HG02759 (cell line): ENCODE results near the gene INO80C.

Experiments
- ATAC-seq: cut with Tn5 transposase; IDR thresholded peaks from one replicate; pipeline ENCODE4 v1.9.1; 2021; ENCODE audit warnings: mild to moderate bottlenecking, moderate library complexity; ENCODE audit not compliant: unreplicated experiment

INO80C gene

DNA sequence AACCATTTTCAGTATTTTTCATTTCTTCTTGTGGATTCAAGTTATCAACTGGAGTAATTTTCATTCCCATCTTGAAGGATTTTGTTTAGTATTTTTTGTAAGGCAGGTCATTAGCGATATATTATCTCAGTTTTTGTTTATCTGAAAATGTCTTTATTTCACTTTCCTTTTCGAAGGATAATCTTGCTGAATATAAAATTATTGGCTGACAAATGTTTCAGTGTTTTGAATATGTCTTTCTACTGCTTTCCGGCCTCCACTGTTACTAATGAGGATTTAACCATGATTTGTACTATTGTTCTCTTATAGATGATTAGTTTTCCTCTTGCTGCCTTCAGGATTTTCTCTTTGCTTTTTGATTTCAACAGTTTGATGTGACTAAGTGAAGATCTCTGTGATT is 62.4 kb downstream of the INO80C start:
- no peak for ATAC-seq

DNA sequence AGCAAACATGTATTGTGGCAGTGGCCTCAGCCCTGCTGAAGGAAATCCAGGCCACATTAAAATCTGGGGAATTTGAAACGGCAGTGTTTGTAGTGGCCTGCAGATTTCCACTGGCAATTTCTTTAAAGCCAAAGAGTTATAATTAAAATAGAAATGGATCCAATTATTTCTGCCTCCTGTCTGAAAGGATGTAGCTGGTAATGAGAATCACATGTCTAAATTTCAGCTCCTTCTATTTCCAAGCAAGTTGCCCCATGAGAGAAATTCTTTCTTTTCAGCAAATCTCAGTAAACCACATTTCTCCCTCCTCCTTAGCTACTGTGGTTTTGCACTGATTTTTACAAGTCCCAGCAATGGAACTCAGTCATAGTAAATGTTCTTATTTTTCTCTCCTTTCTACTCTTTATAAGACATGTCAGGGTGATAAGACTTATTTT is 65.2 kb downstream of the INO80C start:
- ATAC-seq = no peak

DNA sequence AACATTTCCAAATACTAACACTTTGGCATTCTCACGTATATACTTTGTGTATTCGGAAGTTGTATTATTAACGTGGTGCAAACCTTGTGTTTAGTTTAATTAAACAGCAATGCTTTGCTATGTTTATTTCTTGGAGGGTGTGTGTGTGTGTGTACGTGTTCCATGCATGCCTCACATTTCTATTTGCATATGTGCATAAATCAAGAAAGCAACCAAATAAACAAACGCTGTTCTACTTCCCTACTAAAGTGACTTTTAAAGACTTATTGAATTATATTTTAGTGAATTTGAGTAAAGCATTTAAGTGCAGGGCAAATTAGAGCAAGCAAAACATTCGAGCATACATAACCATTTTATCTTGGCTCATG is 66.4 kb downstream of the INO80C start:
- ATAC-seq = no peak

DNA sequence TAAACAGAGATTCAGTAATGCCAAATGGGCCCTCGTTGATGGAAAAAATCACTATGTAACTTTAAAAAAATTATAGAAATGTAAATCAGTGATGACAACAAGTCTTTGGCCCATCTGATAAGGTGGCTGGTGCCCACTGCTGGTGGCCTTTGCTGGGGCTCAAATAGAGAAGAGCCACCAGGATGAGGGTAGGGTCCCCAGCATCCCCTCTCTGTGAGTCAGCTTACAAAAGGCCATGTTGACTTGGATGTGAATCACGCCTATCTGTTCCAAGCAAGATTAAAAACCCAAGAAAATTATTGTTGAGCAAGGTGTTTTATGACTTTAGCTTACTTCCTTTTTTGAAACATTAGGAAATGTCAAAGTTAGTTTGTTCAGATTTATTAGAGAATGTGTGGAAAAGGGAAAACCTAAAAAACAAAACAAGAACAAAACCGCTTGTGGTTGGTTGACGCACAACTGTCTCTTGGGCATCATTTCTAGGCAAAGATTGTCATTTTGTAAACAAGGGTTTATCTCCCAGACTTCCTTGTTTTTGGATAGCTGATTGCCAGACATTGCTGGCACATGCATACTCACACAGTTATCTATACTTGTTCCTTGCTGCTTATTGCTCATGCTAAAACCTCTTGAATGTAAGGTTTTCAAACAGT is 66.9 kb downstream of the INO80C start:
- ATAC-seq = no peak

DNA sequence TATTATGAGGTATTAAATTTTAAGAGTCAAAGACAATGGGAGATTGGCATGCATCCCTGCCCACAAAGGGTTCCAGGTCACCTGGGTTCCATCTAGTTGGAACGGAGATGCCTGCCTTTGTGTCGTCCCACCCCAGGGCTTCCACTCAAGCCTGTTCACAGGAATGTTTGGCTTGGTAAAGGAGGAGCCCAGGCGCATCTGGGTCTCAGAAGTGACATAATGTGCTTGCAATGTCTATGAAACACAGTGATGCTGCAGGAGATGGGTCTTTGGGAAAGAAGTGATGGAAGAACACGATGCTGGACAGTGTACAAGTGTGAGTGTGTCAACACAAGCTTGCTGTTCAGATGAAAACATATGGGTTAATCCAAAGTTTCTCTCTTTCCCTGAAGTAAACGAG is 71.0 kb downstream of the INO80C start:
- no peak for ATAC-seq

DNA sequence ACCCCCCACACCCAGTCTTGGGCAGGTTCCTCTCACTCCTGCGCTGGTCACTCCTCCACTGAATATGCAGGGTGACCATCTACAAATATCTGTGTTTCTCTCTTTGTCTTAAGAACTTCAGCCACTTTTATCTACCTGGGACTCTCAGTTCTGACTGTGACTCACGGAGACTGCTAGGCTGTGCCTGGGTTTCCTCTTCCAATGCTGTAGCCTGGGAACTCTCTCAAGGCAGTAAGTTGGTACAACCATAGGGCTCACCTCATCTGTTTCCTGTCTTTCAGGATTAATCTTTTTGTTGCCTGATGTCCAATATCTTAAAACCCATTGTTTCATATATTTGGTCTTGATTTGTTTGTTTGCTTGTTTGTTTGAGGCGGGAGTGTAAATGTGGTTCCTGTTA is 73.4 kb downstream of the INO80C start:
- no peak for ATAC-seq

DNA sequence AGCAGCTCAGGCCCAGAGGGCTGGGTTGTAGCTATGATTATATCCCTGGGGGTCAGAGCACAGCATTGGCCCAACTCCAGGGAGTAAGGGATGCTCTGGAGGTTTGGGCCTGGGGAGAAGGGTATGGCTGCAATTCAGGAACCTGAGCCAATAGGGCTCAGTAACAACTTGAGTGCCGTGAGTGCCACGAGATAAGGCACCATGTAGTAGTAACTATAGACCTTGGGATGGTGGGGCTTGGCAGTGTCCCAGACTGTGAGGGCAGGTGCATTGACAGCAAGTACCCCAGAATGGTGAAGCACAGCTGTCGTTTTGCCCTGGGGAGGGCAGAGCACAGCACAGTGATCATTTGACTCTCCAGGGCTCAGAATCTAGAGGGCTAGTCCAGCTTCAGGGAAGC is 75.5 kb downstream of the INO80C start:
- ATAC-seq = no peak

DNA sequence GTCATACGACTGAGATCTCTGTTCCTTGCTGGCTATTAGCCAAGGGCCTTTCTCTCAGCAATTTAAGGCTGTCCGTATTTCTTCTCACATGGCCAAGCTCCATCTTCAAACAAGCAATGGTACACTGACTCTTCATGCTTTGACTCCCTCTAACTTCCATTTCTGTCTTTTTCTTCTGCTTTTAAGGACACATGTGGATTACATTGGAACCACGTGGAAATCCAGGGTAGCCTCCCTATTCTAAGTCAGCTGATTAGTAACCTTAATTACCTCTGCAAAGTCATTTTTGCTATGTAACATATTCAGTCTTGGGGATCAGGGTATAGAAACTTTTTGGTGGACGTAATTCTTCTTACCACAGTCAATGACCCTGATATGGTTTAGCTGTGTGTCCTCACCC is 79.2 kb downstream of the INO80C start:
- no peak for ATAC-seq
